CD4-positive, alpha-beta T cell treated with Interleukin-12 subunit alpha and Interleukin-12 subunit beta, for 1 hour (primary cell): Measurements from ENCODE around the gene KITLG.
"Not testable (repeated sequence)": the region's sequence is repeated elsewhere in the genome, so short reads cannot be mapped to it uniquely, and the experiment has no call there.

Source experiments
- DNase-seq: peaks from one replicate; pipeline ENCODE4 v3.0.0-alpha.2; 2020

The KITLG gene

DNA sequence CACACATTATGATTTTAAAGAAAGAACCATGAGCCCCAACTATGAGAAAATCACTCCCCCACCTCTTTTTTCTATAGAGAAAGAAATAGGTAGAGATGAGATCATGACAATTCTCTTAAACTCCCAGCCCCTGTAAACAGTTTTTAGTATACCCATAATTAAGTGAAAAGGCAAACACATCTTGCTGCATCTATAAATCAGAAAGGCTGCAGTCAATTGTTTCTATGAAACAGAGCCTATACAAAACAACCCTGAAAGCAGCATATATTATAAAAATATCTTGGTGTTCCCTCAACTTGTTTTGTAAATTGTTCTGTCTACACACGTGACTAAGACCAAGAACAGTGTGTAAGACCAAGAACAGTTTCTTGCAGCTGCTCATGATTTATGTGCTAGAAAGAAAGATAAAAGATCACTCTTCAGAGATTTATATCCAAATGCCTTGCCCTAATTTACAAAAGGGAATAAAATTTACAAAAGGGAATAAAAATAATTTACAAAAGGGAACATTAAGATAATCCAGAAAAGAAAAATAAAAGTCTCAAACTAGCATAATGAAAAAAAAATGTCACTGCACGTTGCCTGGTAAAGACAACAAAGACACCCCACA, 4.8 kb downstream of the KITLG start:
- no peak for DNase-seq

DNA sequence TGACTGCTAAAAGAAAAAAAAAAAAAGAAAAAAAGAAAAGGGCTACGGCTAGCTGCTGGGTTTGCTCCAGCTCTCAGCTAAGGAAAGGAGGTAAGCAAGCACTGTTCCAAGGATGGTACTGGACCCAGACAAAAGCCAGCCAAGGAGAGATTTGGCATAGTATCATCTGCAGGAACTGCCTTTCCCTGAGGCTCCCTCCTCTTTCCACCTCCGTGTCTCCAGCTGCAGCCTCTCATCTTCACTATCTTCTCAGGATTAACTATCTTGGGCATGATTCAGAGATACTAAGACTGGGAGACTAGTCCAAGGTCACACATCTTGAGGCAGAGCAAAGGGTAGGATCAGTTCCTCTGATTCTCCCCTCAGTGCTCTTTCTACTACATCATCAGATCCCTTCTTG, 6.0 kb downstream of the KITLG start:
- DNase-seq: no peak

DNA sequence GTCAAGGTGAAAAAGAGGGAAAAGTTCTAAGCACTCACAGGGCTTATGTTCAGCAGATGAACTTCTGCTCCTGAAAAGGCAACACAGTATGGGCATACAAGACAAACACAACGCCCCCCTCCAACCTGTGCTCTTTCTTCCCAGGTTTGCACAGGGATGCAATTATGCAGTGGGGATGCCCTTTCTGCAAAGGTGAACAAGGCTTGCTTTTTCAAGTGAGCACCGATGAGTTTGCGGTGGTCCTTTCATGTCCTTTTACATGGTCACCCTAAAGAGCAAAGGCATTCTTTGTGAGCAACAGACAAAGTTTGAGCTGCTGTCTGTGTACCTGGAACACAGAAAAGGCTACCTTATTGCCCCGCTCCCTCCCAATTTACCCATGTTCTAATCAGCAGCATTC, 6.7 kb downstream of the KITLG start:
- DNase-seq: no peak

DNA sequence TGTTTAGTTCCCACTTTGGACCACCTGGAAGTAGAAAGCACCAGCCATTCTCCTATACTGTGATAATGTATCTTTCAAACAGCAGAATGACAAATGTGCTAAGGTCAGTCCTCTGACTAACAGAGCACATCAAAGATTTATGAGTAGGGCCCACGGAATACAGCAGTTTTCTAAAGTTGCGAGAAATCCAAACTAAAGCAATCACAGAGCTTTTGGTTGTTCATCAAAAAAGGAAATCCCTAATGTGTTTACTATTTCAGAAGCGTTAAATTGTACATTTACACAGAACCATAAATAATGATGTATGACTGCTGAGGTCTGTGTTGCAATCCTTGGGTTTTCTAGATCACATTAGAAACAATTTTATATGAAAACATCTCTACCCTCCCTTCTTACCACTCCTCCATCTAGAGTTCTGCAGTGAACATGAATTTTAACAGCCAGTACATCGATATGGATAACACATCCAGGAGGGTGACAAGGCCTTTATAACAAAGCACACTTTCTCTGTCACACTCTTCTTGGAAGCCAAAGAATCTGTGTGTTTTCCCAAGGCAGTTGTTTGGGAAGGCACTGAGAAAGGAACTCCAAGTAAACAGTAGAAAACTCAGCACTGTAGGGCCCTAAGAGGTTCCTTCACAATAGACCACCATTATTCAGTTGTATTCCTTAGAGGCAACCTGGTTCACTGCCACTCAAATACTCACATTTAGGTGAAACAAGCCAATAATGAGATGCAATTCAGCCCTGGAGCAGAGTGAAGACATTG, 7.3 kb downstream of the KITLG start:
- no peak for DNase-seq

DNA sequence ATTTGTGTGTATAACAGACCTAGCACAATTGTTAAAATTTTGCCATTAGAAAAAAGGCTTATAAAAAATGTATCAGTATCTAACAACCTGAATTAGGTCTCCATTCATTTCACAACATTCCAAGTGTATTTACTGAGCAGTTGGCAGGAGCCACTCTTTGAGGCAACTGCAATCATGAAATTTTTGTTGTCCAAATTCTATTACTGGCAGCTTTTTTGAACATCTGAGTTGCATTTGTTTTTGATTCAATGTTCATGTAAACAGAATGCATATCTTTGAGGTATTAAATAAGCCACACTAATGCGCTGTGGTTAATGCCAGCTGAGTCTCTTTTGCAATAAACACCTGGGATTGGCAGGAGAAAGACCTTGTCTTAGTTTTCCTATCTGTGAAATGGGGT, 8.7 kb downstream of the KITLG start:
- DNase-seq: no peak

DNA sequence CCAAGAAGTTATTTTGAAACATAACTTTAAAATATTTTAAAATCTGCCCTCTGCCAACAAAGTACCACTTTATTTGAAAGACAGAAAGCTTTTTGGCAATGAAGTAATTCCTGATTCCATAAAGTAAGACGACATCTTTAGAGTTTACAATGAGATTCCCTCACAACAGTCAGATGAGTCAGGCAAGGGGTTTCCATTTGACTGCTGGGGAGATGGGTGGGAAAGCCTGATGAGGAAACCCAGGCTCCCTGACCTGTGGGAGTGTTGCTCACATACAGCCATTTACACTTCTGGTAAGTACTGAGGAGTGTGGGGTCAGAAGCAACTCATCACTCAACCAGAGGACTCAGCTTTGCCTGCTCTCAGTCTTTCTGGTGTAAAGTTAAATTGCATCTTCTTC, 10.2 kb downstream of the KITLG start:
- DNase-seq: no peak

DNA sequence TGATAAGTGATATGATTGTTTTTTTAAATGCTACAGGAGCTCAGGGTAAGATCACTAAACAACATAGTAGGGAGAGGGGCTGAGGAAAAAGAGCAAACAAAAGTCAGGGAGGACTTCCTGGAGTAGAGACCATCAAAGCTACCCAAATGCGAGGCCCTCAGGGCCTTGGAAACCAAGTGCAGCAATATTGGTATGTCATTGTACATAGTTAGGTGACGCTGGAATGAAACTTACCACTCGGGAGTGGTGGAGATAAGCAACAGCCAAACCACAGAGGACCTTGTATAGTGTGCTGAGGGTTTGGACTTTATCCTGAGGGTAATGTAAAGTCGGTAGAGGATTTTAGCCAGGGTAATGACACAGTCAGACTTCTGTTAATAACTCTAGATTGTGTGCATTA, 13.8 kb downstream of the KITLG start:
- DNase-seq: no peak

DNA sequence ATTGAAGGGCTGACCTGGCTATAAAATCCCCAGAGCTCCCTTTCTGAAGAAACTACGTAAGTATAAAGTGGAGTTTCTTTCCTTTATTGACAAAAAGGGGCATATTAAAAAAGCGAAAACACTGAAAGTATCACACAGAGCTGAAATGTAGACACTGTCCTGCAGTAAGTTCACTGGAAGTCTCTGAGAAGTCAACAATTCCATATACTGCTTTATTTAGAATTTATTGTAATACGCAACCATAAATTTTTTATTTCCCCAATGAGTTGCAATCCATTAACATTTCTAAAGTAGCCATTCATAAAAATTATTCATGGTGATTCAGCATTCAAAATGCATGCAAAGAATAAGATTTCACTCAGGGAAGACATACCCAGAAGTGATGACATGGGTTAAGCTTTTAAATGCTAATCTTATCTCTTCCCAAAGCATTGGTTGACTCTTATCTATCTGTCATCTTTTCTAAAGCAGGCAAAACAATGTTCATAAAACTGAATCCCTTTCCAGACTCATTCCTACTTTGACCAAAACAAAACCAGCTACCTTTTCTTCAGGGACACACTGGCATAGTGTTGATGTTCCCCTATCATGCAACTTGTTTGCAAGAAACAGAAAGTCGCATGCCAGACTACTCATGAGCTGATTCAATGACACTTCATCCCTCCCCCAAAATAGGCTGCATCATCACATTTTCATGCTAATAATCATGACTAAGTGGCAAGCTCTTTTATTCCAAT, 17.3 kb downstream of the KITLG start:
- no peak for DNase-seq

DNA sequence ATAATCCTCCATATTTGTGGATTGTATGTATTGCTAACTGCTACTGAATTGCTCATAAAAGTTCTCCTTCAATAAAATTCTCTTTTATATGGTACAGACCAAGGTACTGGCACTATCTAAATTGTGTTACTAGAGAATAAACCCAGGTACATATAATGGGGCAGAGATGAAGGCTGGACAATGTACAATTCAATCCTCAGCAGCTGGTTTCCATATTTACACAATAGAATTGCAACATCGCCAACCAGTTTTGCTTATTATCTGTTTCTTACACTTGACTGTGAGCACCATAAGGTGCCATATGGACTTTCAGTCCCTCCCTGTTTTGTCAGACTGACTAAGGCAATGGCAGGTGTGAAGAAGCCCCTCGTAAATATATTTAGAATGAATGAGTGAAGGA, 18.1 kb downstream of the KITLG start:
- DNase-seq: no peak

DNA sequence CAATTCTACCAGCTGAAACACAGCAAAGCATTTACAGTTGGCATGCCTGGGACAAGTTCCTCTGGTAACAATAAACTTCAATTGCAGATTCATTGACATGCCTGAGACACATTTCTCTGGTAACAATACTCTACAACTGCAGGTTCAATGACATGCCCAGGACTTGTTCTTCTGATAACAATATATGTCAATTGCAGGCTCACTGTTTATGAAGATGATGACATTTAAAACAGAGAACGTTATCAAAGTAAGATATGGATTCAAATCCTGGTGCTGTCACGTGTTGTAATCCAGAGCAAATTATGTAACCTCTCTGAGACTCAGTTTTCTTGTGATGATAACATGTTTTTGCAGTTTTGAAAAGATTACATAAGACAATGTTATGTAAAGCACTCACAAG, 20.5 kb downstream of the KITLG start:
- no peak for DNase-seq

DNA sequence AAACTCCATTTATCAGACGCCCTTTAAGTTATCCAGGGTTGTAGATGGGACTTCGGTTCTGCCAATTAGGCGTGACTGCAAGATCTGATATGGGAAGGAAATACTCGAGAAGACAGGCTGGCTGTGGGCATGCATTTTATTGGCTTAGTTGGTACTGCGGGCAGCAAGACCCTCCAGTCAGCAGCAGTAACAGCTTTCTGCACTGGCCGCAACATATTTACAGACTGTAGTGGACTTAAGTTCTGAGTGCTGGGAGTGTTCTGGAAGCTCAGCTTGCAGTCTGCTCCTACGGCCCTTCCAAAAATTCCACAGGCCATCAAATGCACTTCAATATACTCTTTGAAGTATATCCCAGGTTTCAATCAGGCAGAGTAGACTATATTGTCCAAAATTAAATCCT, 21.1 kb downstream of the KITLG start:
- no peak for DNase-seq

DNA sequence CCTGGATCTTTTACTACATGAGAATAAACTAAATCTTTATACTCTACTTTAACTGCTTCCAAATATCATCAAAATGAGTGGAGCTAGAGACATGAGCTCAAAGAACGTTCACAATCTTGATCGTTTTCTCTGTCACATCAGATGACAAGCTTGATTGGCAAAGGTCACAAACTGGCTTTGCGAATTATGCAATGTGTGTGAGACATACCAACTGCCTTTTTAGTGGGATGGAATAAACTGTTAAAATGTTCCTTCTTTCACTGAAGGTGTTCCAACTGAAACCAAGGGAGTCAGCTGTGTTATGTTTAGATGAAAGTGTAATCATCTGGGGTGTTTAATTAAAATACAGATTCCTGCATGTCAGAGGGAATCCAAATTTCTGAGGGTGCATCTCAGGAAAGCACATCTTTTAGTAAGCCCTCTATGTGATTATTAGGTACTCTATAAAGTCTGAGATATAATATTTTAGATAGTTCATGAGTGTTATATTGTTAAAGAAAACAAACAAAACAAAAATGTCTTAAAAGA, 21.9 kb downstream of the KITLG start:
- DNase-seq: no peak

DNA sequence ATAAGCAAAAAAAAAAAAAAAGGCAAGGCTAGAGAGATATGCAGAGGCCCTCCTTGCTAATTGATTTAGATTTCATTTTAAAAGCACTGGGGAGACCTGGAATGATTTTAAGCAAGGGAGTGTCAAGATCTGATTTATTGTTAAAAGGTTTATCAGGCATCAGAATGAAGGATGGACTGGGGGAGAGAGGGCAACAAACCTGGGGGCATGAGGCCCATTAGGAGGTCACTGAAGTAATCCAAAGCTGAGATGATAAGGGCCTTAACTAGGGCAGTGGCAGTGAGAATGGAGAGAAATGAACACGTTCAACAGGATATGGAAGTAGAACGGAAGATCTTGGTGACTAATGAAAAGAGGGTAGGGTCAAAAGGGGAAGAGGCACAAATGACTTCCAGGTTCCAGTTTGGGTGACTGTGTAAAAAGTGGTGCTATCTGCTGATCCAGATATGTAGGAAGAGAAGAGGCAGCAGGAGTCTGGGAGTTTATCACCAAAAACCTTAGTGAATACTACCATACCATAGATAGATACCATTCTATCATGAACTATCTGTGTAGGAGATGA, 24.0 kb downstream of the KITLG start:
- no peak for DNase-seq

DNA sequence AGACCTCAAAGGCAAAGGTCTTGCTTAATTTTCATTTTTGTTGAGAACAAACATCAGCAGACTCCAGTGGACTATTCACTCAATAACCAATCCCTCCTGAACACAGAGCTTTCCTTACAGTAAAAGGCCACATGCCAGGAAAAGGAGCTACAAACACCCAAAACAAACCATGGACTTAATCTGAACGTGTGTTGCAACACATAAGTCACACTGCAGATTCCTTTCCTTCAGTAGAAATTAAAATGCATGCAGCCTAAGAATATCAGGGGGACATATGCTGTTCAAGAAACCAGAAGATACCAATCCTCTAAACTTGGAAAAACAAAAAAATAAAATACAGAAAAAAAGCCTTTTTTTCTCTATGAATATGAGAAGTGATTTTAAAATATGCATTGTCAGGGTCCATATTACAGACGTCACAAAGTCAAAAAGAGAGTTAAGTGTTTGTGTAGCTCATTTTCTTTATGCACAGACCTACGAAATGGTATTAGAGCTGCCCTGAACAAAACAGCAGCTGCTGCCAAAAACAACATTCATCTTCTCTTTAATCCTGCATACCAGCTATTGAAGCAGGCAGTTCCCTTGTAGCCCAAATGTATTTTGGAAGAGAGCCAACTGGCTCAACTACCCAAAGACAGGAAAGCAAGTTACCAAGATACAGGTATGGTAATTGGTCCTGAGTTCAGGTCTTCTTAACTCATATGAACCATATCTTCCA, 26.2 kb downstream of the KITLG start:
- DNase-seq: no peak

DNA sequence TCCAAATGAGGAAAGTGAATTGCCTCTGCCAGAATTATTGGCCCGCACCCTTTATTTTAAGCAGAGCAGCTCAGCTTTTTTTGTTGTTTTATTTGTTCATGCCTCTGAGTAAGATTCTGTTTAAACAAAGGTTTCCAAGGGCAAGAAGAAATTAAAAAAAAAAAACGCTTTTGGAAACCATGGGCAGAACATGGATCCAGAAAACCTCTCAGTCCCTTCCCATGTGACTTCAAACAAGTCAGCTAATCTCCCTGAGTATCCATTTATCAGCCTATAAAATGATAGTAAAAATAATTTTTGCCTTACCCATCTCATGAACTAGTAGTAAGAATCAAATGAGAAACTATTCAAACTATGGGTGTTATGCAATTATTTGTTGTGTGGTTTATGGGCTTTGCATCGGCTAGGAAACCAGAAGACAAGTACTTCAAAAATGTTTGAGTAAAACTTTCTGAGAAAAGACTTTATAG, 27.6 kb downstream of the KITLG start:
- DNase-seq: no peak

DNA sequence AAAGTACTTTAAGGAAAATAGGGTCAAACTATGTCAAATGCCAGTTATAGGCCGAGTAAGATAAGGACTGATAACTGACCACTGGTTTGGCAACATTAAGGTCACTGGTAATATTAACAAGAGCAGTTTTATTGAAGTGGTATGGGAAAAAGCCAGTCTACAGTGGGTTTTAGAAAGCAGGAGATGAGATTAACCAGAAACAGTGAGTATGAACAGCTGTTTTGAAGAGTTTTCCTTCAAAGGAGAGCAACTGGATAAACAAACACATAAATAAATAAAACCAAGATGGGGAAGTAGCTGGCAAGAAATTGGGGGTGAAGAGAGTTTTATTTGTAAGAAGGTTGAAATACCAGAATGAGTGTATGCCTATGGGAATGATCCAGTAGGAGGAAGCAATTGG, 30.3 kb downstream of the KITLG start:
- DNase-seq: no peak

DNA sequence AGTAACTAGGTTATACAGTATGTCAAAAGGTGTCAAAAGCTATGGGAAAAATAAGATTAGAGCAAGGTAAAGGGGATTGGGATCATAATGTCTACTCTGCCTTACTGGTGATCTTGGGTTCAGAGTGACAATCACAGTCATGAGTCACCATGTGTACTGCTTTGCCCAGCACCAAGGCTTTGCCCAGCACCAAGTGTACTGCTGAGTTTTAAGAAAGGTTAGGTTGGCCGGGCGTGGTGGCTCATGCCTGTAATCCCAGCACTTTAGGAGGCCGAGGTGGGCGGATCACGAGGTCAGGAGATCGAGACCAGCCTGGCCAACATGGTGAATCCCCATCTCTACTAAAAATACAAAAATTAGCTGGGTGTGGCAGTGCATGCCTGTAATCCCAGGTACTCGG, 32.3 kb downstream of the KITLG start:
- not testable (repeated sequence) for DNase-seq

DNA sequence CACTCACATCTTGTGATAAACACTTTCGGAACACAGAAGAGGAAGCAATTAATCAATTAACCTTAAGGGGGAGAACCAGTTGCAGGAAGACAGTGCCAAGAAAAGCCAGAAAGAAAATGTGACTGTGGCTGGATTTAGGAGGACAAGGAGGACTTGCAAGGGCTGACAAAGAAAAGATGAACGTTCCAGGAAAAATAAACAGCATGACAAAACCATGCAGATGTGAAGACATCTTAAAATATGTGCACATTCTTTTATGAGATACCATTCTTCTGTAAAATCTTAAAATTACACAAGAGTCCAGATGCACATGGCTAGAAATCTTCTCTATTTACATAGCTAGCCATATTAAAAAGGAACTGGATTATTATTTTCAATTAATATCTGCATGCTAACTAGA, 33.4 kb downstream of the KITLG start:
- DNase-seq: no peak

DNA sequence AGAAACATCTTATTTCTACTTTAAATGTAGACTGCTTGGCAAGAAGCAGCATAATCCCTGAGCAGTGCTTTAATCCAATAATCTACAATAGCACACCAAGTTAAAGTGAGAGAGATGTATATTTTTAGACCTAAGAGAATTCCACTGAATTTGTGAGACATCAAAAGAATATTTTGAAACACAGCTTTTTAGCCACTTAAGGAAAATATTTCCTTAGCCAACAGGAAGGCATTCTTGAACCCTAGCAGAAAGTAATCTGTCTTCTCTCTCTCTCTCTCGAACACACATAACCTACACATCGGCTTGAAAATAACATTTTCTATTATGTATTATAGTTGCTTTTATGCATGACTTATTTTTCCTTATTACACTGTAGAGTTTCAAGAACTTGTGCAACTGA, 34.0 kb downstream of the KITLG start:
- DNase-seq: no peak

DNA sequence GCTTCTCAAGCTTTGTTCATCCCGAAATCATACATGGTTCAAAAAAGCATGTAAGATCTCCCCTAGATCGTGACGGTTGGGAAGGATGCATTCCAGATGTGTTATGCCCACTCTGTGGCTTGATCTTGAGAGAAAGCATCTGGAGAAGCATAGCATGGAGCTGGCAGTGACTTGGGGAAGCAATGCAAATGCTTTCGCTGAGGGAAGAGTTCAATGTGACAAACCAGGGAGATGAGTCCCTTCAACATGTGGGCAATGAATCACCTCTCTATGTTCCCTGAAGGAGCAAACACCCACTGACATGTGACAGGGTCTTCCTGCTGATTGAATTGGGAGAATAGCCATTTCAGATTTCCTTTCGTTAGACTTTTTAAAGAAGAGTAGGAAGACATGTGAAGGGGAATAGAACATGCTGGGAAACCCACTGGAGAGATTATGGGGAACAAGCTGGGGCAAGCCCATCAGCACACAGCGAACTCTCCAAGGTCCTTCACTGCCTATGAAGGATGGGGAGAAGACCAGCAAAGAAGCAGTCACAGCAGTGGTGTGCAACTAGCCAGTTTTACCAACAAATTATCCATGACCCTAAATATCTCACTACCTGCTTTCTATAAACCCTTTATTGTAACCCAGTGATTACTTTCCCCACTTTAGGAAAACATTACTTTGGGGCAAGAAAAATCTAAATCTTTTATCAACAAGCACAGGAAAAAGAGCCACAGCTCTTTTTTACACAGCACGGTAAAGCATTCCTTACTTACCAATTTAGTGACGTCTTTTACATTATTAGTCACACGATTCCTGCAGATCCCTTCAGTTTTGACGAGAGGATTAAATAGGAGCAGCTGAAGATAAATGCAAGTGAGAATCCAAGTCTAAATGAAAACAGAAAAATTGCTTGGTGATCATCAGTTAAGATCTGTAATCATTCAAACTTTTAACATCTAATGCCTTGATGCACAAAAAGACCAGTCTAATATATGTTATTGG, 35.0 kb downstream of the KITLG start:
- DNase-seq: no peak

DNA sequence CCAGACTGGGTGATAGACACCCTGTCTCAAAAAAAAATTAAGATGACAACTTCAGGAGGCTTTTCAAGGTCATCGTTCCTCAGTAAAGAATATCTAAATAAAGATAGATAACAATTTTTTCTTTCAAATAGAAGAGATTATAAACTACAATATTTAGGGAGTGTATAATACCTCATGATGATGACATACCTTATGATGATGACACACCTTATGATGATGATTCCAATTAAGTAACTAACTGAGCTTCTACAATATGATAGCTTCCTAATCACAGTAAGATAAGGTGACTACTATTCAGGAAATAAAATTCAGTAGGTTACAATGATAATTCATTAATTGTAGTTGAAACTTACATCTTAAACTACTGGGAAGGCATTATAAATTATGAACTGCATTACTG, 40.4 kb downstream of the KITLG start:
- no peak for DNase-seq

DNA sequence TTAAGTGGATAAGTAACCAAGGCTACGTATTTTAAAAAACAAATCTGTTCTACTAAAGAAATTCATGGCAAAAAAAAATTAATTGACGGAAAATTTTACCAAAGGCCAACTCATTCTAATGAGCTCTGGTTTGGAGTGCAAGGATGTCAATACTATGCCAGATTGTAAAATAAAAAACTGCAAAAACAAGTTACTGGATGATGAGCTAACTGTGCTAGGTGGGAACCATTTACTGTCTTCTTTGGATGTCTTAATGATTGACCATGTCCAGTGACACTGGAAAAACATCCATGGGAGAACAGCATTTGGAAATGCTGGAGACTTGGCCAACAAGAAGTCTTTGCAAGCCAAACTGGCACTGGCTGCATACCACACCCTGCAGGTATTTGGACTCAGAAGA, 41.6 kb downstream of the KITLG start:
- DNase-seq: no peak
